Measurements from ENCODE around the gene THBS2. TPM values are rescaled to one million over a fixed set of nuclear protein-coding genes. Genes with fewer than 3 reads are reported as not detected.

THBS2 gene
- total RNA-seq, 1 donor from 2014 or later, result 6.9 TPM

DNA sequence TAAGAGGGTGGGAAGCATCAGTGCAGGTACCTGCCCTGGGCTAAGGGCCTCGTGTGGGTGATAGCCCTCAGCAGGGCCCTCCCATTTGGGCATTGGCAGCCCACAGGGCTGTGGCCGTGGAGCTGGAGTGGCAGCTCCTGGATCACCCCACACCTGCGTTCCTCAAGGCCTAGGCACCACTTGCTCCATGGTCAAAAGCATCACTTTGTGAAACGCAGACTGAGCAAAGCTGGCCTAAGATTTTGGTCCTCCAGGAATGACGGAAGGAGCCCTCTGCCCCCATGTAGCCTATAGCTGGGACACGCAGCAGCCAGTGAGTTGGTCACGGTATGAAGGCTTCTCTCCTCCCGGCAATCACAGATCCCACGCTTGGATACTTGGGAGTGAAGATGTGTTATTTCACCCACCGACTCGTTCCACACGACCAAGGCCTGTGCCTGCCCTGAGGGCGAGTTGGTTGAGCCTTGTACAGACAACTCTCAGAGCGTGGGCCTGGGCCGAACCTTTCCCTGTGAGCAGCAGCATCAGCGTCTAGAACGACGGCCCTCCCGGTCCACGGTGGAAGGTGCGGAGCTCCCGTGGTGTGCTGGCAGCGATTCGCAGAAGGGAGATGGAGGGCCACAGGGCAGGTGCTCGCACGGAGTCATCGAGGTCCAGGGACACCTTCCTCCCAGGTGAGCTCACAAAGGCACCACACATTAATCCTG, 39.7 kb downstream of the THBS2 start:
- Histone ChIP-seq H3K27ac (replicated peaks) (peak overlapping the region; percentile 89), H3K36me3 (peaks cover 4% of the 10 kb centered on the region), H3K4me3 (peak overlapping the region; percentile 62), H3K4me1 (peaks cover 18% of the 10 kb centered on the region), H3K9me3 (replicated peaks) (no peaks in the 10 kb centered on the region), H3K27me3 (ENCODE audit: low read depth) (no peaks in the 10 kb centered on the region)
- no peak for DNase-seq
- TF ChIP-seq, protein P1, sequence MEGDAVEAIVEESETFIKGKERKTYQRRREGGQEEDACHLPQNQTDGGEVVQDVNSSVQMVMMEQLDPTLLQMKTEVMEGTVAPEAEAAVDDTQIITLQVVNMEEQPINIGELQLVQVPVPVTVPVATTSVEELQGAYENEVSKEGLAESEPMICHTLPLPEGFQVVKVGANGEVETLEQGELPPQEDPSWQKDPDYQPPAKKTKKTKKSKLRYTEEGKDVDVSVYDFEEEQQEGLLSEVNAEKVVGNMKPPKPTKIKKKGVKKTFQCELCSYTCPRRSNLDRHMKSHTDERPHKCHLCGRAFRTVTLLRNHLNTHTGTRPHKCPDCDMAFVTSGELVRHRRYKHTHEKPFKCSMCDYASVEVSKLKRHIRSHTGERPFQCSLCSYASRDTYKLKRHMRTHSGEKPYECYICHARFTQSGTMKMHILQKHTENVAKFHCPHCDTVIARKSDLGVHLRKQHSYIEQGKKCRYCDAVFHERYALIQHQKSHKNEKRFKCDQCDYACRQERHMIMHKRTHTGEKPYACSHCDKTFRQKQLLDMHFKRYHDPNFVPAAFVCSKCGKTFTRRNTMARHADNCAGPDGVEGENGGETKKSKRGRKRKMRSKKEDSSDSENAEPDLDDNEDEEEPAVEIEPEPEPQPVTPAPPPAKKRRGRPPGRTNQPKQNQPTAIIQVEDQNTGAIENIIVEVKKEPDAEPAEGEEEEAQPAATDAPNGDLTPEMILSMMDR (IDR thresholded peaks at IDR 0.05; ENCODE audit: borderline replicate concordance), result no peak
- intact Hi-C loops (cut with micrococcal nuclease), result no loop called here

DNA sequence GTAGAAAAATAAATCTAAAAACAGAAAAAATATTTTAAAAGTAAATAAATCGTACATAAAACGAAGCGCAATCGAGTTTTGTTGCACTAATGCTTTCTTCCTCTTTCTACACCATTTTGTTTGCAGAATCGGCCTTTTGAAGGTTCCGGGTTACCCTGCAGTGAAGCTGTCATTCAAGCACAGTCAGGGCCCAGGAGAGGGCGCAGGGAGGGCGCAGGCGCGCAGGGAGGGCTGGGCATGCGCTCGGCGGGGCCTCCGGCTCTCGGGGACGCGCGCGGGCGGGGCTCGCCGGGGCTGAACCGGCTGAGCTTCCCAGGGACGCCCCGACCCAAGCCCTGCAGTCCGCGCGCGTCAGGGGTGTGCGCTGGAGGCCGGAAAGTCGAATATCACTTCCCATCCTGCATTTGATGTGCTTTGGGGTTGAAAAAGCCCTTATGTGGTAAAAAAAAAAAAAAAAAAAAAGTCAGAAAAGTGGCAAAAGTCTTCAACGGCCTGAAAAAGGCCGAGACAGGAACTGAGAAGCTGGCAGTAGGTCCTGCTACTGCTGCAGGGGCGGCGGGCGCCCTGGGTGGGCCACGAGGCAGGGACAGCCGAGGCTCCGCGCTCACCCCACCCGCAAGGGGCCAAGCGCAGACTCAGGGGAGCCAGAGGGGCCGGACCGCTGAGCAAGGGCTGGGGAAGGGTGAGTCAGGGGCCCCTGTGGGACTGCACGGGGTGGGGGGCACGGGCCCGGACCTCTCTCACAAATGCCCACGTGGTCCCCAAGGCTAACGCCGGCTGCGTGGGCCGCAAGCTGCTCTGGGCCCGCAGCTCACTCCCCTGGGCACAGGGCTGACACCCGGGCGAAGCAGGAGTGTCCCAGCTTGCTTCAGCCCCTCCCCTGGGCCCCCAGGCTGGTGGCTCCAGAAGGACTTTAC, 40.5 kb downstream of the THBS2 start:
- intact Hi-C loops (cut with micrococcal nuclease), result no loop called here
- Histone ChIP-seq H3K27me3 (ENCODE audit: low read depth) (no peaks in the 10 kb centered on the region), H3K4me3 (peak overlapping the region; percentile 62), H3K27ac (replicated peaks) (peak overlapping the region; percentile 89), H3K36me3 (peaks cover 4% of the 10 kb centered on the region), H3K9me3 (replicated peaks) (peaks cover 5% of the 10 kb centered on the region), H3K4me1 (peaks cover 18% of the 10 kb centered on the region)
- peak; percentile 93 for DNase-seq
- TF ChIP-seq, protein P1 (IDR thresholded peaks at IDR 0.05; ENCODE audit: borderline replicate concordance), result peak; percentile 57

DNA sequence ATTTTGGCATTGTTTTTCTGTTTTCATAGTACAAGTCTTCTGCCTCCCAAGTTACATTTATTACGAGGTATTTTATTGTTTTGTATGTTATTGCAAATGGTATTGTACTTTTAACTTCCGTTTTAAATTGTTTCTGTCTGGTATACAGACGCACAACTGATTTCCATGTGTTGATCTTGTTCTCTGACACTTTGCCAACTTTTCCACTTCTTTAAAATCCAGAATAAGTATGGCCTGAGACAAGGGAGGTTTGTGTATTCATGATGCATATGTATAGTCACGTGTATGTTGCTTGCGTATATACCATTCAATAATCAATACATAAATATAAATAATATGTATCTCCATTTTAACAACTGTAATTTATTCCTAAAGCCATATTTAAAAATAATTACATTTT, 41.2 kb downstream of the THBS2 start:
- peak overlapping the region; percentile 89 for H3K27ac ChIP-seq (replicated peaks)
- peak overlapping the region; percentile 62 for H3K4me3 ChIP-seq
- H3K4me1 ChIP-seq, result peaks cover 18% of the 10 kb centered on the region
- no peaks in the 10 kb centered on the region for H3K27me3 ChIP-seq (ENCODE audit: low read depth)
- TF ChIP-seq, protein P1 (IDR thresholded peaks at IDR 0.05; ENCODE audit: borderline replicate concordance), result no peak
- H3K36me3 ChIP-seq, result peaks cover 4% of the 10 kb centered on the region
- intact Hi-C loops (cut with micrococcal nuclease), result no loop called here
- no peak for DNase-seq
- peaks cover 12% of the 10 kb centered on the region for H3K9me3 ChIP-seq (replicated peaks)

DNA sequence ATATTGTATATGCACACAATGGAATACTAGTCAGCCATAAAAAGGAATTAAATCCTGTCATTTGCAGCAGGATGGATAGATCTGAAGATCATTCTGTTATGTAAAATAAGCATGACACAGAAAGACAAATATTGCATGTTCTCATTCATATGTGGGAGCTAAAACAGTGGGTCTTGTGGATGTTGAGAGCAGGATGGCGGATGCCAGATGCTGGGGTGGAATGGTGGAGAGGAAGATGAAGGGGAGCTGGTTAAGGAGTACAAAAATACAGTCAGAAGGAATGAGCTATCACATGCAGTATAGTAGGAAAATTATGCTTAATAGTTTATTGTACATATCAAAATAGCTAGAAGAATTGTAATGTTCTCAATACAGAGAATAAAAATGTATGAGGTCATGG, 41.8 kb downstream of the THBS2 start:
- Histone ChIP-seq H3K9me3 (replicated peaks) (peaks cover 18% of the 10 kb centered on the region), H3K4me1 (peaks cover 18% of the 10 kb centered on the region), H3K27me3 (ENCODE audit: low read depth) (no peaks in the 10 kb centered on the region), H3K27ac (replicated peaks) (no peak overlapping the region), H3K36me3 (peaks cover 4% of the 10 kb centered on the region), H3K4me3 (no peak overlapping the region)
- intact Hi-C loops (cut with micrococcal nuclease), result no loop called here
- TF ChIP-seq, protein P1 (IDR thresholded peaks at IDR 0.05; ENCODE audit: borderline replicate concordance), result no peak
- no peak for DNase-seq

DNA sequence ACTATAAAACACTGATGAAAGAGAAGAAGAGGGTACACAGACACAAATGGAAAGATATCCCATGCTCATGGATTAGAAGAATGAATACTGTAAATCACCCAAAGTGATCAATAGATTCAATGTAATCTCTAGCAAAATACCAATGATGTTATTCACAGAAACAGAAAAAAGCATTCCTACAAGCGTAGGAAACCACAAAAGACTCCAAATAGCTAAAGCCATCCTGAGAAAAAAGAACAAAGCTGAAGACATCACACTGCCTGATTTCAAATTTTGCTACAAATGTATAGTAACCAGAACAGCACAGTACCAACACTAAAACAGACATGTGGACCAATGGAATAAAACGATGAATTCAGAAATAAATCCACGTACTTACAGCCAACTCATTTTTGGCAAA, 43.0 kb downstream of the THBS2 start:
- peaks cover 18% of the 10 kb centered on the region for H3K4me1 ChIP-seq
- TF ChIP-seq, protein P1 (IDR thresholded peaks at IDR 0.05; ENCODE audit: borderline replicate concordance), result no peak
- H3K9me3 ChIP-seq (replicated peaks), result peaks cover 21% of the 10 kb centered on the region
- no peaks in the 10 kb centered on the region for H3K36me3 ChIP-seq
- H3K27me3 ChIP-seq (ENCODE audit: low read depth), result peaks cover 6% of the 10 kb centered on the region
- DNase-seq, result no peak
- H3K27ac ChIP-seq (replicated peaks), result no peak overlapping the region
- H3K4me3 ChIP-seq, result no peak overlapping the region
- intact Hi-C loops (cut with micrococcal nuclease), result no loop called here
